CD8-positive, alpha-beta memory T cell (primary cell): Measurements from ENCODE around the gene DIAPH2. TPM values are rescaled to one million over a fixed set of nuclear protein-coding genes. Genes with fewer than 3 reads are reported as not detected.

Experiments
- CTCF ChIA-PET: fragments of 350-600 bp; sonication (Branson Sonifier 250); formaldehyde crosslinking; loops from one replicate; lab custom pipeline; 2021; ENCODE audit warnings: antibody characterized with exemption; lab: Charles Lee
- POLR2A ChIA-PET: fragments of 350-600 bp; sonication (Branson Sonifier 250); formaldehyde crosslinking; loops from one replicate; lab custom pipeline; 2021; ENCODE audit warnings: antibody characterized with exemption; lab: Charles Lee
- DNase-seq, 5 donors: peaks; one replicate each; pipeline versions ENCODE4 v3.0.0 to v3.0.0-alpha.2; 2020 to 2022; ENCODE audit warnings: mixed read lengths in 1 of 5
- H3K27ac ChIP-seq: one replicate; pipeline ENCODE4 v1.7.0; 2013; ENCODE audit warnings: low read depth, mild to moderate bottlenecking, low read length, moderate library complexity
- H3K27me3 ChIP-seq: 2 replicates; pipeline ENCODE4 v1.7.0; 2013; ENCODE audit warnings: low read length, mild to moderate bottlenecking; ENCODE audit not compliant: insufficient read depth, poor library complexity, severe bottlenecking
- H3K36me3 ChIP-seq: 2 replicates; pipeline ENCODE4 v1.7.0; 2013; ENCODE audit warnings: mild to moderate bottlenecking, low read length, moderate library complexity; ENCODE audit not compliant: insufficient read depth
- H3K4me1 ChIP-seq: 2 replicates; pipeline ENCODE4 v1.7.0; 2013; ENCODE audit warnings: mild to moderate bottlenecking, low read length, moderate library complexity; ENCODE audit not compliant: insufficient read depth
- H3K4me3 ChIP-seq: 2 replicates; pipeline ENCODE4 v1.7.0; 2013; ENCODE audit warnings: mild to moderate bottlenecking, low read length
- H3K9me3 ChIP-seq: 2 replicates; pipeline ENCODE4 v1.7.0; 2013; ENCODE audit warnings: mild to moderate bottlenecking, low read length
- H3K27ac Mint-ChIP-seq, 8 donors: one replicate each; pipeline ENCODE4 v1.8.0; 2020 to 2021; ENCODE audit warnings: mixed read lengths in 8 of 8, mild to moderate bottlenecking in 6 of 8, inconsistent platforms in 3 of 8, moderate library complexity in 3 of 8
- H3K27me3 Mint-ChIP-seq, 2 donors: one replicate each; pipeline ENCODE4 v1.8.0; 2020 to 2021; ENCODE audit warnings: mixed read lengths in 2 of 2, mild to moderate bottlenecking in 1 of 2, moderate library complexity in 1 of 2
- H3K36me3 Mint-ChIP-seq, 3 donors: one replicate each; pipeline ENCODE4 v1.8.0; 2020 to 2021; ENCODE audit warnings: mixed read lengths in 3 of 3, inconsistent platforms in 1 of 3, mild to moderate bottlenecking in 1 of 3
- H3K4me1 Mint-ChIP-seq, 3 donors: one replicate each; pipeline ENCODE4 v1.8.0; 2020 to 2021; ENCODE audit warnings: mixed read lengths in 3 of 3, inconsistent platforms in 1 of 3, mild to moderate bottlenecking in 1 of 3
- H3K4me3 Mint-ChIP-seq, 7 donors: one replicate each; pipeline ENCODE4 v1.8.0; 2020 to 2021; ENCODE audit warnings: mixed read lengths in 7 of 7, mild to moderate bottlenecking in 6 of 7, moderate library complexity in 4 of 7, inconsistent platforms in 2 of 7
- H3K9me3 Mint-ChIP-seq, 5 donors: one replicate each; pipeline ENCODE4 v1.8.0; 2020 to 2022; ENCODE audit warnings: mixed read lengths in 5 of 5, mild to moderate bottlenecking in 3 of 5, moderate library complexity in 2 of 5, inconsistent platforms in 1 of 5
- polyA plus RNA-seq: library from polyadenylated mRNA; unstranded; fragments of 300-500 nt; fragmentation: Illumina TruSeq; gene quantifications from one replicate; pipeline ENCODE4 v1.2.3, GENCODE V29; 2021
- total RNA-seq, 2 experiments: library from RNA; stranded (reverse); gene quantifications; one replicate each; pipeline ENCODE4 v1.2.3, GENCODE V29; 2021

The DIAPH2 gene
- total and polyA plus RNA-seq, 3 experiments from 2014 or later = 5.6 to 11.5 (median 6.0) TPM

GRCh38 chrX:96918864-96919263, 234.2 kb downstream of the DIAPH2 start:
- no peak for DNase-seq
- Mint-ChIP-seq H3K4me3 (no peak overlapping the region), H3K27ac (no peak overlapping the region), H3K4me1 (no peaks in the 10 kb centered on the region), H3K9me3 (no peaks in the 10 kb centered on the region), H3K36me3 (peaks cover 0 to 20% (median 5%) of the 10 kb centered on the region in 3 donors), H3K27me3 (no peaks in the 10 kb centered on the region)
- Histone ChIP-seq H3K4me1 (no peaks in the 10 kb centered on the region), H3K9me3 (no peaks in the 10 kb centered on the region), H3K27ac (no peak overlapping the region), H3K27me3 (no peaks in the 10 kb centered on the region), H3K4me3 (no peak overlapping the region), H3K36me3 (no peaks in the 10 kb centered on the region)
- POLR2A ChIA-PET = no interaction called here
- CTCF ChIA-PET = no interaction called here

- H3K27ac ChIP-seq = no peak overlapping the region
- POLR2A ChIA-PET = no interaction called here
- no peak for DNase-seq
- Mint-ChIP-seq H3K9me3 (no peaks in the 10 kb centered on the region), H3K4me3 (no peak overlapping the region), H3K27ac (no peak overlapping the region), H3K36me3 (peaks cover 0 to 20% (median 5%) of the 10 kb centered on the region in 3 donors), H3K27me3 (no peaks in the 10 kb centered on the region), H3K4me1 (no peaks in the 10 kb centered on the region)
- H3K9me3 ChIP-seq = no peaks in the 10 kb centered on the region
- H3K4me3 ChIP-seq = no peak overlapping the region
- H3K36me3 ChIP-seq = no peaks in the 10 kb centered on the region
- H3K27me3 ChIP-seq = no peaks in the 10 kb centered on the region
- no peaks in the 10 kb centered on the region for H3K4me1 ChIP-seq
- CTCF ChIA-PET = no interaction called here
Observed at GRCh38 chrX:96919672-96920071, 235.0 kb downstream of the DIAPH2 start.

GRCh38 chrX:96924581-96924980, 239.9 kb downstream of the DIAPH2 start:
- Mint-ChIP-seq H3K4me3 (no peak overlapping the region), H3K4me1 (no peaks in the 10 kb centered on the region), H3K27me3 (no peaks in the 10 kb centered on the region), H3K9me3 (no peaks in the 10 kb centered on the region), H3K27ac (no peak overlapping the region), H3K36me3 (peaks cover 0 to 10% (median 3%) of the 10 kb centered on the region in 3 donors)
- no peak for DNase-seq
- H3K27me3 ChIP-seq = no peaks in the 10 kb centered on the region
- H3K4me1 ChIP-seq = no peaks in the 10 kb centered on the region
- ChIA-PET CTCF (no interaction called here), POLR2A (no interaction called here)
- no peak overlapping the region for H3K27ac ChIP-seq
- no peaks in the 10 kb centered on the region for H3K9me3 ChIP-seq
- H3K4me3 ChIP-seq = no peak overlapping the region
- H3K36me3 ChIP-seq = no peaks in the 10 kb centered on the region

GRCh38 chrX:96929036-96929435, 244.4 kb downstream of the DIAPH2 start:
- no peak overlapping the region for H3K27ac ChIP-seq
- H3K4me3 Mint-ChIP-seq = no peak overlapping the region
- no peak overlapping the region for H3K27ac Mint-ChIP-seq
- ChIA-PET POLR2A (no interaction called here), CTCF (no interaction called here)
- H3K4me3 ChIP-seq = no peak overlapping the region
- no peaks in the 10 kb centered on the region for H3K36me3 ChIP-seq
- no peaks in the 10 kb centered on the region for H3K9me3 Mint-ChIP-seq
- peaks cover 0 to 2% of the 10 kb centered on the region in 2 donors for H3K27me3 Mint-ChIP-seq
- H3K27me3 ChIP-seq = no peaks in the 10 kb centered on the region
- peaks cover 0 to 4% (median 3%) of the 10 kb centered on the region in 3 donors for H3K36me3 Mint-ChIP-seq
- no peak for DNase-seq
- no peaks in the 10 kb centered on the region for H3K9me3 ChIP-seq
- H3K4me1 Mint-ChIP-seq = no peaks in the 10 kb centered on the region
- H3K4me1 ChIP-seq = no peaks in the 10 kb centered on the region

- ChIA-PET POLR2A (no interaction called here), CTCF (no interaction called here)
- no peaks in the 10 kb centered on the region for H3K36me3 ChIP-seq
- H3K4me1 ChIP-seq = no peaks in the 10 kb centered on the region
- no peak overlapping the region for H3K27ac ChIP-seq
- no peak overlapping the region for H3K4me3 Mint-ChIP-seq
- H3K27ac Mint-ChIP-seq = no peak overlapping the region
- H3K4me1 Mint-ChIP-seq = peaks cover 2 to 7% (median 5%) of the 10 kb centered on the region in 3 donors
- H3K4me3 ChIP-seq = no peak overlapping the region
- no peaks in the 10 kb centered on the region for H3K27me3 Mint-ChIP-seq
- DNase-seq = no peak
- peaks cover 0 to 19% (median 13%) of the 10 kb centered on the region in 5 donors for H3K9me3 Mint-ChIP-seq
- no peaks in the 10 kb centered on the region for H3K9me3 ChIP-seq
- no peaks in the 10 kb centered on the region for H3K27me3 ChIP-seq
- H3K36me3 Mint-ChIP-seq = peaks cover 15 to 54% (median 45%) of the 10 kb centered on the region in 3 donors
Observed at GRCh38 chrX:96957718-96958117, 273.1 kb downstream of the DIAPH2 start.

GRCh38 chrX:96971812-96972211, 287.2 kb downstream of the DIAPH2 start:
- Histone ChIP-seq H3K27ac (no peak overlapping the region), H3K9me3 (no peaks in the 10 kb centered on the region), H3K27me3 (no peaks in the 10 kb centered on the region), H3K4me3 (no peak overlapping the region), H3K4me1 (no peaks in the 10 kb centered on the region), H3K36me3 (no peaks in the 10 kb centered on the region)
- POLR2A ChIA-PET = no interaction called here
- Mint-ChIP-seq H3K27me3 (peaks cover 0 to 4% of the 10 kb centered on the region in 2 donors), H3K9me3 (no peaks in the 10 kb centered on the region), H3K4me3 (no peak overlapping the region), H3K36me3 (peaks cover 0 to 27% (median 9%) of the 10 kb centered on the region in 3 donors), H3K4me1 (no peaks in the 10 kb centered on the region), H3K27ac (no peak overlapping the region)
- no peak for DNase-seq
- CTCF ChIA-PET = no interaction called here

GRCh38 chrX:96978906-96979305, 294.3 kb downstream of the DIAPH2 start:
- Histone ChIP-seq H3K9me3 (no peaks in the 10 kb centered on the region), H3K27me3 (no peaks in the 10 kb centered on the region), H3K4me3 (no peak overlapping the region), H3K4me1 (no peaks in the 10 kb centered on the region), H3K27ac (no peak overlapping the region), H3K36me3 (no peaks in the 10 kb centered on the region)
- Mint-ChIP-seq H3K4me1 (no peaks in the 10 kb centered on the region), H3K4me3 (no peak overlapping the region), H3K27me3 (peaks cover 0 to 4% of the 10 kb centered on the region in 2 donors), H3K36me3 (peaks cover 0 to 7% (median 0%) of the 10 kb centered on the region in 3 donors), H3K9me3 (no peaks in the 10 kb centered on the region), H3K27ac (no peak overlapping the region)
- ChIA-PET CTCF (no interaction called here), POLR2A (no interaction called here)
- no peak for DNase-seq

- Histone ChIP-seq H3K27me3 (no peaks in the 10 kb centered on the region), H3K4me1 (no peaks in the 10 kb centered on the region), H3K9me3 (no peaks in the 10 kb centered on the region), H3K4me3 (no peak overlapping the region), H3K27ac (no peak overlapping the region), H3K36me3 (no peaks in the 10 kb centered on the region)
- Mint-ChIP-seq H3K27me3 (peaks cover 0 to 4% of the 10 kb centered on the region in 2 donors), H3K9me3 (no peaks in the 10 kb centered on the region), H3K27ac (no peak overlapping the region), H3K36me3 (peaks cover 0 to 5% (median 0%) of the 10 kb centered on the region in 3 donors), H3K4me3 (no peak overlapping the region), H3K4me1 (no peaks in the 10 kb centered on the region)
- CTCF ChIA-PET = no interaction called here
- no peak for DNase-seq
- POLR2A ChIA-PET = no interaction called here
Observed at GRCh38 chrX:96979766-96980165, 295.1 kb downstream of the DIAPH2 start.

- peaks cover 0 to 4% of the 10 kb centered on the region in 2 donors for H3K27me3 Mint-ChIP-seq
- no peaks in the 10 kb centered on the region for H3K4me1 ChIP-seq
- POLR2A ChIA-PET = no interaction called here
- H3K27ac ChIP-seq = no peak overlapping the region
- CTCF ChIA-PET = no interaction called here
- H3K9me3 ChIP-seq = no peaks in the 10 kb centered on the region
- H3K36me3 ChIP-seq = no peaks in the 10 kb centered on the region
- no peaks in the 10 kb centered on the region for H3K9me3 Mint-ChIP-seq
- DNase-seq = no peak
- no peak overlapping the region for H3K4me3 ChIP-seq
- H3K4me3 Mint-ChIP-seq = no peak overlapping the region
- no peaks in the 10 kb centered on the region for H3K4me1 Mint-ChIP-seq
- no peak overlapping the region for H3K27ac Mint-ChIP-seq
- H3K27me3 ChIP-seq = no peaks in the 10 kb centered on the region
- peaks cover 0 to 5% (median 0%) of the 10 kb centered on the region in 3 donors for H3K36me3 Mint-ChIP-seq
Observed at GRCh38 chrX:96982161-96982560, 297.5 kb downstream of the DIAPH2 start.
